GM12801 (cell line): ENCODE results near the gene ENPP3.

ENCODE experiments used
- TF ChIP-seq, protein P1 (sequence below): IDR thresholded peaks from one replicate; pipeline ENCODE4 v1.5.1; 2011; ENCODE audit warnings: control low read depth; ENCODE audit not compliant: insufficient read length; ENCODE audit errors: extremely low read depth

ENPP3 gene

DNA sequence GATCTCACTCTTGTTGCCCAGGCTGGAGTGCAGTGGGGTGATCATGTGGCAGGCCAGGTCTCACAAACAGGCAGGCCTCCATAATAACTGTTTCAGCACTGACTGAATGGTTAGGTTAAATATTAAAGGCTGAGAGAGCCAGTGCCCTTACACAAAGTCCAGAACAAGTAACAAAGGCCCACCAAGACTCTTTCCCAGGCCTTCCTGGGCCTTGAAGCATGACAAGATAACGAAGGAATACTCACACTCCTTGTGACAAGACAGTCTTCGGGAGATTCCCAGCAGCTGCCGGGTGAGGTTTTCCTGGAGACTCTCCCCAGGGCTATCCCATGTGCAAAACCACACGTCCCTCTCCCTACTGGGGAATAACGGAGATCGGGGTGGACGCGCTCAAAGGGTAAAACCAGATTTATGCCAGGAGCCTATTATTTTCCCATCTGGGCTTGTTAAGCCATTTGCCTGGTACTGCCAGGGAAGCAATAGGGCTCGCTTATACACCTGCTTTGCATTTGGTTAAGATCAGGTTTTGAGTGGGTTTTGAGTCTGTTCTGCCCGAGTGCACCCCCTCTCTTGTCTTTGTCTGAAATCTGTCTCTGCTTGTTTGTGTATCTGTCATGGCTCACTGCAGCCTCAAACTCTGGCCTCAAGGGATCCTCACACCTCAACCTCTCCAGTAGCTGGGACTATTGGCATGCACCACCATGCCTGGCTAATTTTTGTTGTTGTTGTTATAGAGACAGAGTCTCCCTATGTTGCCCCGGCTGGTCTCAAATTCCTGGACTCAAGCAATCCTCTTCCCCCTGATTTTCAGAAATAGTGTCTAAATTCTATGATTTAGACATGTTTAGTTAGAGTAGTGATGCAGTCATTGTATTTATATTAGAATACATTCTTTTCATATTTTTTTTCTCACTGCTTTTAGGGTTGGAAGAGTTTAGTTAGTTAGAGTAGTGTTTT is 1.4 kb upstream of the ENPP3 start:
- TF ChIP-seq, protein P1, sequence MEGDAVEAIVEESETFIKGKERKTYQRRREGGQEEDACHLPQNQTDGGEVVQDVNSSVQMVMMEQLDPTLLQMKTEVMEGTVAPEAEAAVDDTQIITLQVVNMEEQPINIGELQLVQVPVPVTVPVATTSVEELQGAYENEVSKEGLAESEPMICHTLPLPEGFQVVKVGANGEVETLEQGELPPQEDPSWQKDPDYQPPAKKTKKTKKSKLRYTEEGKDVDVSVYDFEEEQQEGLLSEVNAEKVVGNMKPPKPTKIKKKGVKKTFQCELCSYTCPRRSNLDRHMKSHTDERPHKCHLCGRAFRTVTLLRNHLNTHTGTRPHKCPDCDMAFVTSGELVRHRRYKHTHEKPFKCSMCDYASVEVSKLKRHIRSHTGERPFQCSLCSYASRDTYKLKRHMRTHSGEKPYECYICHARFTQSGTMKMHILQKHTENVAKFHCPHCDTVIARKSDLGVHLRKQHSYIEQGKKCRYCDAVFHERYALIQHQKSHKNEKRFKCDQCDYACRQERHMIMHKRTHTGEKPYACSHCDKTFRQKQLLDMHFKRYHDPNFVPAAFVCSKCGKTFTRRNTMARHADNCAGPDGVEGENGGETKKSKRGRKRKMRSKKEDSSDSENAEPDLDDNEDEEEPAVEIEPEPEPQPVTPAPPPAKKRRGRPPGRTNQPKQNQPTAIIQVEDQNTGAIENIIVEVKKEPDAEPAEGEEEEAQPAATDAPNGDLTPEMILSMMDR: no peak

DNA sequence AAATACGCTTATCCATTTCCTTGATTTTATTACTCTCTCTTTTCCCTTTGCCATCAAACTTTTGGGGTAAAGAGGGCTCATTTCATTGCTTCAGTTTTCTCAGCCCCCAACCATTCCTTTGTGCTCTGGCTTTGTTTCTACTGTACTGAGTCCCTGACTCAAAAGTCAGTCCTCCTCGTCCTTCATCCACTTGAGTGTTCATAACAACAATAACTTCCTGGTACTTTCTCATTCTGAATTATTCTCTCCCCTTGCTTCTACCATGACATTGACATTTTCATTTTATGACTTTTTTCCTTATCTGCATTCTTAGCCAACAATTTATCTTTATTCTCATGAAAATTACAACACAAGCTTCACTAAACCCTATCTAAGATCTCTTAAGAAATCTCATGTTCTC is 911 bp downstream of the ENPP3 start:
- TF ChIP-seq, protein P1: no peak

DNA sequence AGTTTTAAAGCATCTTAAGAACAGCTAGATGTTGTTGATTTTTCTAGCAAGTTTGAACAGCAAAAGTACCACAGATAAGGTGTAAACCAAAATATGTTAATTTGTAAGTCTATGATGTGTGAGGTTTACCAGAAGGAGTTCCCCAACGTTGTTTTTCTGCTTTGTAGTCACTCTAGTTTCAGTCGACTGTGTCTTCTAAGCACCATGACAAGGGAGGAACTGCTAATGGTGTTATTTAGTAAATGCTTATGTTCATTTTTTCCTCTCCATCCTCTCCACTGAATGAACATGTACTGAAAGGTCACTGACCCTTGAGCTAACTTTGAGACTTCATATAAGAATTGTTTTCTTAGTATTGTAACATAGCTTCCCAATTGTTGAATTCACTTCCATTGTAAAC is 3.0 kb downstream of the ENPP3 start:
- TF ChIP-seq, protein P1: no peak

DNA sequence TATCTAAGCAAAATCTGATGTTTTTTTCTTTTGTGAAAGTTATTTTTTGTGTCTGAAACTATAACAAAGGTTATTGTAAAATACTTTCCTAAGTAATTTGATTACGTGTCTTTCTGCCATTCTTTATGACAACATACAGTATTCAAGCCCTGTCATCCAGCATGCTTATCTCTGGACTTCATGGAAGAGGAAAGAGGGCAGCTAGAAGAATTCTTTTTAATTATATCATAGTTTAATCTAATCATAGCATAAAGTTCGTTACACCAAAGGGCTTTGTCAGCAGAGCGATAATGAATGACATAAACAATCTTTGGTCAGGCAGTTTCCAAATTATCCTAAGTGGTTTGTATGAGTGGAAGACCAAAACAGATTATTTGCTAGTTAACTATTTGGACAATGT is 3.5 kb downstream of the ENPP3 start:
- TF ChIP-seq, protein P1: no peak

DNA sequence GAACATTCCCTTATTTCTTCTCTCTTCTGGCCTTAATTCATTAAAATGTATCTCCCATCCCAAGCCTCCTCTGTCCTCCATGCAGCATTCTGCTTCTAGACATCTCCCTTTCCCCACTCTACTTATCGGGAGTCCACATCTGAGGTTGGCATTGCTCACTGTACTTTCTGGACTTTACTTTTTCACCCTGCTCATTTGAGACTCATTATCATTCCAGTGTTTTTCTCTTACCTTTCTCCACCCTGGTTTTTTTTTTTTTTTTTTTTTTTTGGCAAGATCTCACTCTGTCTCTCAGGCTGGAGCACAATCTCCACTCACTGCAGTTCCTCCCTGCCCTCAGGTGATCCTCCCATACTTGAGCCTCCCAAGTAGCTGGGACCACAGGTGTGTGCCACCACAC is 4.5 kb downstream of the ENPP3 start:
- TF ChIP-seq, protein P1: no peak

DNA sequence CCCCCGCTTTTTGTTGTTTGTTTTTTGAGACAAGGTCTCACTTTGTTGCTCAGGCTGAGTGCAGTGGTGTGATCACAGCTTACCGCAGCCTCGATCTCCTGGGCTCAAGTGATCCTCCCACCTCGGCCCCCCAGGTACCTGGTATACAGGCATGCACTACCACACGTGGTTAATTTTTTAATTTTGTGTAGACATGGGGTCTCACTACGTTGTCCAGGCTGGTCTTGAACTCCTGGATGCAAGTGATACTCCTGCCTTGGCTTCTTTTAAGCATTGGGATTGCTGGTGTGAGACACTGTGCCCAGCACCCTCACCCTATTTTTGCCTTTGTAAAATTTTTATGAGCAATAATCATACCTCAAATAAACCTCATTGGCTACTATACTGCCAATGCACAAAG is 5.5 kb downstream of the ENPP3 start:
- TF ChIP-seq, protein P1: no peak

DNA sequence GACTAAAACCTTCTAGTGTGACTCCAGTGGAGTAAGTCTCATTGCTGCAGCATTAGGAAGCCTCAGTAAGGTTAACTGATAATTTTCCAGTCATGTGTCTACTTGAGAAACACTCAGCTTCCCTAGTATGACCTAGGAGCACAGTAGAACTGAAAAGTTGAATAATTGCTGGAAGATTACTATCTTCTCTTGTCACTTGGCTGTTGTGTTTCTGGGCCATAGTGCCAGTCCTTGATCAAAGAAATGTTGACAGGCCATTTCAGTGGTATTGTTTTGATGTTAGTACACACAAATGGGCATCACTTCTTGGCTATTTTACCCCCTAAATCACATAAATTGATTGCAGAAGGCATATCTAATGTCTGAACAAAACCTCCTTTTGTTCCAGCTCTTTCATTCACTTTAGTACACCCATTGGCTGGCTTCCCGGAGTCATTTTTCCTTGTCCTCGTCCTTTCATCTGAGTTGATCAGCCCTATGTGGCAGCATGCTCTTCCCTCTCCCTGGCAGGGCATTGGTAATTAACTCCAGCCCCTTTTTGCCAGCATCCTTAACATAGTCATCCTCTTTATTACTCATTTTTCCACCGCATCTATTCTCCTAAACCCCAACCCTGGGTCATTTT is 6.0 kb downstream of the ENPP3 start:
- TF ChIP-seq, protein P1: no peak
